K562 (cell line): ENCODE results near the gene WDCP.

Experiments
- ARNT ChIP-seq, 2 experiments: fragments of 450-650 bp; IDR thresholded peaks; 2 replicates each; pipeline ENCODE4 v1.6.1; 2016; ENCODE audit warnings: mild to moderate bottlenecking in 1 of 2
- KDM4B ChIP-seq, 2 experiments: fragments of 450-650 bp in 1 of 2; sonication (generic) in 1 of 2; IDR thresholded peaks; 2 replicates each; pipeline ENCODE4 v1.6.1; 2016 to 2017; ENCODE audit warnings: borderline replicate concordance in 2 of 2, antibody characterized with exemption in 1 of 2, low read depth in 1 of 2, mild to moderate bottlenecking in 1 of 2
- NCOR1 ChIP-seq: fragments of 450-650 bp; IDR thresholded peaks from 2 replicates; pipeline ENCODE4 v1.6.1; 2016; ENCODE audit warnings: mild to moderate bottlenecking, moderate library complexity
- NFIX ChIP-seq: fragments of 250-450 bp; sonication (Bioruptor Pico); IDR thresholded peaks from 2 replicates; pipeline ENCODE4 v1.4.0; 2020; ENCODE audit warnings: low read depth, mild to moderate bottlenecking, moderate library complexity
- SRSF1 ChIP-seq: fragments of 200-400 bp; formaldehyde crosslinking; IDR thresholded peaks from 2 replicates; pipeline ENCODE4 v1.6.1; 2017; ENCODE audit warnings: mild to moderate bottlenecking, low read depth, low read length, moderate library complexity
- ZNF212 ChIP-seq: fragments of 450-650 bp; formaldehyde crosslinking; IDR thresholded peaks from 2 replicates; pipeline ENCODE4 v1.4.0; 2020; ENCODE audit warnings: mild to moderate bottlenecking

- TF ChIP-seq ZNF212 (CRISPR knock-in tag) = no peak
- TF ChIP-seq NFIX (CRISPR knock-in tag) = no peak
- no peak for TF ChIP-seq ARNT (IDR thresholded peaks at IDR 0.05)
- TF ChIP-seq NCOR1 = no peak
- no peak for TF ChIP-seq SRSF1
- no peak for TF ChIP-seq KDM4B (IDR thresholded peaks at IDR 0.05; ENCODE audit: borderline replicate concordance in 2 of 2, low read depth in 1 of 2)
Measured at GRCh38 chr2:24080701-24081100, 33.5 kb upstream of the WDCP start.
